Measurements from ENCODE around the gene CTNNBL1.

GRCh38 chr20:37888641-37889040 lies 194.8 kb downstream of the CTNNBL1 start:
- TF ChIP-seq CTCF (IDR thresholded peaks at IDR 0.05; ENCODE audit: low read depth, low read length), result no peak
- TF ChIP-seq POLR2A (IDR thresholded peaks at IDR 0.05; ENCODE audit: extremely low read depth, insufficient read length), result no peak

Data from NB4 (cell line).